Keratinocyte (primary cell): ENCODE measurements around the gene TIPARP.

Source experiments
- CTCF ChIP-seq, 3 experiments: IDR thresholded peaks in 1 of 3; conservative IDR thresholded peaks in 1 of 3; optimal IDR thresholded peaks in 1 of 3; 2 replicates in 2 of 3; 3 replicates in 1 of 3; pipeline versions ENCODE3 to v1.5.1; 2011; ENCODE audit warnings: low read length in 3 of 3, mild to moderate bottlenecking in 3 of 3, moderate library complexity in 2 of 3, control low read depth in 1 of 3, inconsistent platforms in 1 of 3; ENCODE audit not compliant: insufficient read depth in 2 of 3; ENCODE audit errors: extremely low read depth in 1 of 3
- EZH2 ChIP-seq: IDR thresholded peaks from one replicate; pipeline ENCODE4 v1.6.1; 2012; ENCODE audit warnings: inconsistent platforms, mild to moderate bottlenecking, low read length, moderate library complexity

DNA sequence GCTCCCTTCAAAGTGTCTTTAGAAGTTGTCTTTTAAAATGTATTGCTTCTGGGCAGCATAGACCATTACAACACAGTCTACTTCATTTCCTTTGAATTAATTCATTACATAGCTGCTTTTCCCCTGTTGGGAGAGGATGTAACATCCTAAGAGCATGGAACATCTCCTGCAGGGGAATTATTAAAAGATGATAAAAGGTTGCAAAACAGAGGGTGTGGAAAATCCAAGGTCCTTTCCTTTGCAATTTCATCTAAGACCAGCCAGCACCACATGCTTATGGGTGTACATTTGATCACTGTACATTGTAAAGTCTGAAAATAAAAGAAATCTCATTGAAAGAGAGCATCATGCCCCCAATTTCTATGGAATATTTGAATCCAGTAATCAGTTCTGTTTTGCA lies 57.4 kb downstream of the TIPARP start:
- TF ChIP-seq CTCF (optimal IDR thresholded peaks at IDR 0.05 in 1 of 3, IDR thresholded peaks at IDR 0.05 in 1 of 3, conservative IDR thresholded peaks at IDR 0.05 in 1 of 3; ENCODE audit: extremely low read depth in 1 of 3, insufficient read depth in 2 of 3, low read length in 3 of 3) (no peak), EZH2 (no peak)
